ENCODE data around the gene KIF3C. TPM values are rescaled to one million over a fixed set of nuclear protein-coding genes. Genes with fewer than 3 reads are reported as not detected.
"Not testable (repeated sequence)": the region's sequence is repeated elsewhere in the genome, so short reads cannot be mapped to it uniquely, and the experiment has no call there.

The KIF3C gene
- total and polyA plus RNA-seq, 2 donors = 1.8 to 3.1 TPM

DNA sequence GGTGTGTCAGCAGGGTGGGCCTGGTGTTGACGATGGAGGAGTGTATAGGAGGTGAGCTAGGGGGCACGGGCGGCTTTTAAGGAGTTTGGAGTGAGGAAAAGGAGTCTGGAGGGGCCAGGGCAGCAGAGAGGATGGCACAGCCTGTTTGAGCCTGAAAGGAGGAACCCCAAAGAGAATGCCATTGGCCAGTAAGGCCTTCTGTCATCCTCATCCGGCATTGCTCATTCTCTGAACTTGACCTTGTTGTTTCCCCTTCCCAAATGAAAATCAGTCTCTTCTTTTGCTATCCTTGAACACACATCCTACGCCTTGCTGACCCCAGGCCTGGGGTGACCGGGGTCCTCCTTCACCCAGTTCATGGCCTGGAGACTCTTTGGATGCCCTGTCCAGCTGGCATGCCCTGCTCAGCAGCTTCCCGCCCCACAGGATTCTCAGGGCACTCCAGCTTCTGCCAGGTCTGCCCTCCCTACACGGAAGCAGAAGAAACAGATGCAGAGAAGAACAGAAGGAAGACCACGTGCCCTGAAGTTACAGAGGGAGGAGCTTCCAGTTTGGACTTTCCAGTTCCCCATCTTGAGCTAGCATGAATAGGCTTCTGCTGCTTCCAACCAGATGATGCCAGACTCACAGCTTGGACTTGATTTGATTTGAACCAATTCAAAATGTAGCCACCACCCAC, 20.5 kb upstream of the KIF3C start:
- 82% methylated on average over 9 of the region's 9 CpGs for WGBS
- no peaks in the 10 kb centered on the region for H3K36me3 ChIP-seq (ENCODE audit: control insufficient read depth in 2 of 2, insufficient read depth in 2 of 2, low read length in 1 of 2)
- no peaks in the 10 kb centered on the region for H3K27me3 ChIP-seq (ENCODE audit: control insufficient read depth in 2 of 2, insufficient read depth in 1 of 2, low read length in 1 of 2)
- DNase-seq (ENCODE audit: low read depth in 6 of 9, low spot score in 9 of 9) = no peak
- H3K9me3 ChIP-seq (ENCODE audit: control insufficient read depth in 2 of 2, insufficient read depth in 1 of 2, low read length in 1 of 2) = no peaks in the 10 kb centered on the region
- peak overlapping the region in 1 of 2 donors; percentile 43 for H3K27ac ChIP-seq (ENCODE audit: low read depth in 1 of 2, low read length in 1 of 2)
- H3K4me3 ChIP-seq (ENCODE audit: low read length in 2 of 2) = no peak overlapping the region
- H3K4me1 ChIP-seq (ENCODE audit: control insufficient read depth in 2 of 2, insufficient read depth in 2 of 2, low read length in 2 of 2) = peaks cover 0 to 5% of the 10 kb centered on the region in 2 donors

- Histone ChIP-seq H3K4me1 (ENCODE audit: control insufficient read depth in 2 of 2, insufficient read depth in 2 of 2, low read length in 2 of 2) (peaks cover 0 to 5% of the 10 kb centered on the region in 2 donors), H3K36me3 (ENCODE audit: control insufficient read depth in 2 of 2, insufficient read depth in 2 of 2, low read length in 1 of 2) (no peaks in the 10 kb centered on the region), H3K4me3 (ENCODE audit: low read length in 2 of 2) (no peak overlapping the region), H3K27me3 (ENCODE audit: control insufficient read depth in 2 of 2, insufficient read depth in 1 of 2, low read length in 1 of 2) (no peaks in the 10 kb centered on the region), H3K27ac (ENCODE audit: low read depth in 1 of 2, low read length in 1 of 2) (peak overlapping the region in 1 of 2 donors; percentile 15), H3K9me3 (ENCODE audit: control insufficient read depth in 2 of 2, insufficient read depth in 1 of 2, low read length in 1 of 2) (no peaks in the 10 kb centered on the region)
- 65% methylated on average over 4 of the region's 4 CpGs for WGBS
- no peak for DNase-seq (ENCODE audit: low read depth in 6 of 9, low spot score in 9 of 9)
Measured at GRCh38 chr2:26001743-26002351, 19.6 kb upstream of the KIF3C start.

- Histone ChIP-seq H3K4me3 (ENCODE audit: low read length in 2 of 2) (no peak overlapping the region), H3K27me3 (ENCODE audit: control insufficient read depth in 2 of 2, insufficient read depth in 1 of 2, low read length in 1 of 2) (no peaks in the 10 kb centered on the region), H3K36me3 (ENCODE audit: control insufficient read depth in 2 of 2, insufficient read depth in 2 of 2, low read length in 1 of 2) (no peaks in the 10 kb centered on the region), H3K4me1 (ENCODE audit: control insufficient read depth in 2 of 2, insufficient read depth in 2 of 2, low read length in 2 of 2) (peaks cover 0 to 5% of the 10 kb centered on the region in 2 donors), H3K27ac (ENCODE audit: low read depth in 1 of 2, low read length in 1 of 2) (no peak overlapping the region), H3K9me3 (ENCODE audit: control insufficient read depth in 2 of 2, insufficient read depth in 1 of 2, low read length in 1 of 2) (no peaks in the 10 kb centered on the region)
- 77% methylated on average over 5 of the region's 5 CpGs for whole genome bisulfite sequencing
- DNase-seq (ENCODE audit: low read depth in 6 of 9, low spot score in 9 of 9) = no peak
Measured at GRCh38 chr2:26000561-26001082, 18.3 kb upstream of the KIF3C start.

GRCh38 chr2:25999406-25999805, 17.1 kb upstream of the KIF3C start:
- WGBS = 97% methylated on average over 7 of the region's 7 CpGs
- not testable (repeated sequence) for H3K4me1 ChIP-seq (ENCODE audit: control insufficient read depth in 2 of 2, insufficient read depth in 2 of 2, low read length in 2 of 2); H3K9me3 ChIP-seq (ENCODE audit: control insufficient read depth in 2 of 2, insufficient read depth in 1 of 2, low read length in 1 of 2); H3K4me3 ChIP-seq (ENCODE audit: low read length in 2 of 2); DNase-seq (ENCODE audit: low read depth in 6 of 9, low spot score in 9 of 9); H3K36me3 ChIP-seq (ENCODE audit: control insufficient read depth in 2 of 2, insufficient read depth in 2 of 2, low read length in 1 of 2); H3K27me3 ChIP-seq (ENCODE audit: control insufficient read depth in 2 of 2, insufficient read depth in 1 of 2, low read length in 1 of 2); H3K27ac ChIP-seq (ENCODE audit: low read depth in 1 of 2, low read length in 1 of 2)

DNA sequence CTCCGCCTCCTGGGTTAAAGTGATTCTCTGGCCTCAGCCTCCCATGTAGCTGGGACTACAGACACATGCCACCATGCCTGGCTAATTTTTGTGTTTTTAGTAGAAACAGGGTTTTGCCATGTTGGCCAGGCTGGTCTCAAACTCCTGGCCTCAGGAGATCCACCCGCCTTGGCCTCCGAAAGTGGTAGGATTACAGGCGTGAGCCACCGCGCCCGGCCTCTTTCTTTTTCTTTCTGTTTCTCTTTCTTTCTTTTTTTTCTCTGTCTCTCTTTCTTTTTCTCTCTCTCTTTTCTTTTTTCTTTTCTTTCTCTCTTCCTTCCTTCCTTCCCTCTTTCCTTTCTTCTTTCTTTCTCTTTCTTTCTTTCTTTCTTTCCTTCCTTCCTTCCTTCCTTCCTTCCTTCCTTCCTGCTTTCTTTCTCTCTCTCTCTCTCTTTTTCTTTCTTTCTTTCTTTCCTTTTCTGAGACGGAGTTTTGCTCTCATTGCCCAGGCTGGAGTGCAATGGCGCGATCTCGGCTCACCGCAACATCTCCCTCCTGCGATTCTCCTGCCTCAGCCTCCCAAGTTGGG, 16.6 kb upstream of the KIF3C start:
- H3K27ac ChIP-seq (ENCODE audit: low read depth in 1 of 2, low read length in 1 of 2); H3K9me3 ChIP-seq (ENCODE audit: control insufficient read depth in 2 of 2, insufficient read depth in 1 of 2, low read length in 1 of 2); H3K4me3 ChIP-seq (ENCODE audit: low read length in 2 of 2); H3K4me1 ChIP-seq (ENCODE audit: control insufficient read depth in 2 of 2, insufficient read depth in 2 of 2, low read length in 2 of 2); DNase-seq (ENCODE audit: low read depth in 6 of 9, low spot score in 9 of 9); H3K27me3 ChIP-seq (ENCODE audit: control insufficient read depth in 2 of 2, insufficient read depth in 1 of 2, low read length in 1 of 2); H3K36me3 ChIP-seq (ENCODE audit: control insufficient read depth in 2 of 2, insufficient read depth in 2 of 2, low read length in 1 of 2): not testable (repeated sequence)
- WGBS = 98% methylated on average over 13 of the region's 13 CpGs

DNA sequence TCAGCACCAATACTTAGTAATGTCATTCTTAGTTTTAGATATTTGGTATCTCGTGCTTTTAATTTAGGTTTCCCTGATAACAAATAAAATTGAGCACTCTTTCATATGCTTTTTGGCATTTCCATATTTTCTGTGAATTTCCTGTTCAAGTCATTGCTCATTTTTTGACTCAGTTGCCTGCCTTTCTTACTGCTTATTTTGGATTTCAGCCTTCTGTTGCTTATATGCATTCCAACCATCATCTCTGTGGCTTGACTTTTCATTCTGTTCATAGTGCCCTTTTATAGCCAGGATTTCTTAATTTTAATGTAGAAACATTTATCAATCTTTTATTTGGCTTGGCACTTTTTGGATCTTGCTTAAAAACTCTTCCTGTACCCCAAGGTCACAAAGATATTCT, 14.5 kb upstream of the KIF3C start:
- WGBS = 93% methylated on average over 1 of the region's 1 CpG
- Histone ChIP-seq H3K9me3 (ENCODE audit: control insufficient read depth in 2 of 2, insufficient read depth in 1 of 2, low read length in 1 of 2) (no peaks in the 10 kb centered on the region), H3K27ac (ENCODE audit: low read depth in 1 of 2, low read length in 1 of 2) (no peak overlapping the region), H3K27me3 (ENCODE audit: control insufficient read depth in 2 of 2, insufficient read depth in 1 of 2, low read length in 1 of 2) (no peaks in the 10 kb centered on the region), H3K4me1 (ENCODE audit: control insufficient read depth in 2 of 2, insufficient read depth in 2 of 2, low read length in 2 of 2) (peaks cover 0 to 2% of the 10 kb centered on the region in 2 donors), H3K4me3 (ENCODE audit: low read length in 2 of 2) (no peak overlapping the region), H3K36me3 (ENCODE audit: control insufficient read depth in 2 of 2, insufficient read depth in 2 of 2, low read length in 1 of 2) (no peaks in the 10 kb centered on the region)
- DNase-seq (ENCODE audit: low read depth in 6 of 9, low spot score in 9 of 9) = no peak

DNA sequence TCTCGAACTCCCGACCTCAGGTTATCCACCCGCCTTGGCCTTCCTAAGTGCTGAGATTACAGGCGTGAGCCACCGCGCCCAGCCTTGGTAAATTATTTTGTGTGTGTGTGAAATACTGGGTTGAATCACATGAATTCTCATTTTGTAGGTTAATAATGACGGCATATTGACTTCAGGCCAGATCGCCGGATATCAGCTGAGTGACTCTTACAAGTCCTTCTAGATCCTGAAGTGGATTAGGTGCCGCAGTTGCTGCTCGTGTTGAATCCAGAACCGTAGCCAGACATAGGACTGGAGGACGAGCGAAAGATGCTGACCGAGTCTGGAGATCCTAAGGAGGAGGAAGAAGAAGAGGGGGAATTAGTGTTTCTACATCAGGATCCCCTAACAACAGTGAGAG, 12.2 kb upstream of the KIF3C start:
- no peak for DNase-seq (ENCODE audit: low read depth in 6 of 9, low spot score in 9 of 9)
- no peaks in the 10 kb centered on the region for H3K36me3 ChIP-seq (ENCODE audit: control insufficient read depth in 2 of 2, insufficient read depth in 2 of 2, low read length in 1 of 2)
- no peaks in the 10 kb centered on the region for H3K4me1 ChIP-seq (ENCODE audit: control insufficient read depth in 2 of 2, insufficient read depth in 2 of 2, low read length in 2 of 2)
- H3K4me3 ChIP-seq (ENCODE audit: low read length in 2 of 2) = no peak overlapping the region
- no peak overlapping the region for H3K27ac ChIP-seq (ENCODE audit: low read depth in 1 of 2, low read length in 1 of 2)
- 98% methylated on average over 15 of the region's 15 CpGs for WGBS
- H3K9me3 ChIP-seq (ENCODE audit: control insufficient read depth in 2 of 2, insufficient read depth in 1 of 2, low read length in 1 of 2) = no peaks in the 10 kb centered on the region
- no peaks in the 10 kb centered on the region for H3K27me3 ChIP-seq (ENCODE audit: control insufficient read depth in 2 of 2, insufficient read depth in 1 of 2, low read length in 1 of 2)

DNA sequence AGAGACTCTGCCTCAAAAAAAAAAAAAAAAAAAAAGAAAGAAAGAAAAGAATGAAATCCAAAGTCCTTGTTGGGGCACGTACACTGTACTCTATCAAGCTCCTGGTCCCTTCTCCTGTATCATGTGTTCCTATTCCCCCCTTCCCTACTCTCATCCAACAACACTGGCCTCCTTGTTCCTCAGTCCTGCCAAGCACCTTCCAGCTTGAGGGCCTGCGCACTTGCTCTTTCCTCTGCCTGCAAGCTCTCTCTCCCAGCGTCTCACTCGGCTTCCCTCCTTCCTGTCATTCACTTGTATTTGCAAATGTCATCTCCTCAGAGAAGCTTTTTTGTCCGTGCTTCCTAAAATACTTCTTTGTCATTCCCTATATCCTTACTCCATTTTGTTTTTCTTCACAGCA, 10.8 kb upstream of the KIF3C start:
- H3K36me3 ChIP-seq (ENCODE audit: control insufficient read depth in 2 of 2, insufficient read depth in 2 of 2, low read length in 1 of 2) = no peaks in the 10 kb centered on the region
- WGBS = 95% methylated on average over 5 of the region's 5 CpGs
- no peak for DNase-seq (ENCODE audit: low read depth in 6 of 9, low spot score in 9 of 9)
- H3K9me3 ChIP-seq (ENCODE audit: control insufficient read depth in 2 of 2, insufficient read depth in 1 of 2, low read length in 1 of 2) = no peaks in the 10 kb centered on the region
- no peak overlapping the region for H3K4me3 ChIP-seq (ENCODE audit: low read length in 2 of 2)
- H3K27ac ChIP-seq (ENCODE audit: low read depth in 1 of 2, low read length in 1 of 2) = no peak overlapping the region
- no peaks in the 10 kb centered on the region for H3K27me3 ChIP-seq (ENCODE audit: control insufficient read depth in 2 of 2, insufficient read depth in 1 of 2, low read length in 1 of 2)
- no peaks in the 10 kb centered on the region for H3K4me1 ChIP-seq (ENCODE audit: control insufficient read depth in 2 of 2, insufficient read depth in 2 of 2, low read length in 2 of 2)

DNA sequence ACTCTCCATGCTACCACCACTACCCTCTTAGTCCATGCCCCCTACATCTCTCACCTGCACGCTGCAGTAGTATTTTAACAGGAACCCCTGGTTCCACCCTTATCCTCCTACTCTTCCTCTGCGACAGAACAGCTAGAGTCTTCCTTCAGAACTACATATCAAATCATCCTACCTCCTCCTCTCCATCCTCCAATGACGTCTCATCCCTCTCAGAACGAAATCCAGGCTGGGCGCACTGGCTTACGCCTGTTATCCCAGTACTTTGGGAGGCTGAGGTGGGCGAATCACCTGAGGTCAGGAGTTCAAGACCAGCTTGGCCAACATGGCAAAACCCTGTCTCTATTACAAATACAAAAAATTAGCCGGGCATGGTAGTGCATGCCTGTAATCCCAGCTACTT, 10.3 kb upstream of the KIF3C start:
- no peak for DNase-seq (ENCODE audit: low read depth in 6 of 9, low spot score in 9 of 9)
- Histone ChIP-seq H3K27ac (ENCODE audit: low read depth in 1 of 2, low read length in 1 of 2) (no peak overlapping the region), H3K9me3 (ENCODE audit: control insufficient read depth in 2 of 2, insufficient read depth in 1 of 2, low read length in 1 of 2) (no peaks in the 10 kb centered on the region), H3K27me3 (ENCODE audit: control insufficient read depth in 2 of 2, insufficient read depth in 1 of 2, low read length in 1 of 2) (no peaks in the 10 kb centered on the region), H3K36me3 (ENCODE audit: control insufficient read depth in 2 of 2, insufficient read depth in 2 of 2, low read length in 1 of 2) (no peaks in the 10 kb centered on the region), H3K4me3 (ENCODE audit: low read length in 2 of 2) (no peak overlapping the region), H3K4me1 (ENCODE audit: control insufficient read depth in 2 of 2, insufficient read depth in 2 of 2, low read length in 2 of 2) (no peaks in the 10 kb centered on the region)
- WGBS = 96% methylated on average over 8 of the region's 8 CpGs

Data from thymus (tissue), 11 donors.